Spleen (tissue), 7 donors: ENCODE data around the gene ZNF500.

Source experiments
- POLR2A ChIP-seq, 3 donors: fragments of 450-650 bp; IDR thresholded peaks; one replicate each; pipeline ENCODE4 v1.5.1; 2017; ENCODE audit warnings: antibody characterized with exemption in 3 of 3, mild to moderate bottlenecking in 1 of 3
- TF ChIP-seq, protein P1 (sequence below), 11 experiments: fragments of 200-600 bp in 7 of 11; fragments of 450-650 bp in 4 of 11; sonication (generic) in 4 of 11; IDR thresholded peaks in 8 of 11; conservative IDR thresholded peaks in 3 of 11; 1 replicate in 7 of 11; 2 replicates in 4 of 11; pipeline versions ENCODE4 v1.4.0 to v1.8.0; 2016 to 2021; ENCODE audit warnings: antibody characterized with exemption in 11 of 11, inconsistent platforms in 4 of 11, mild to moderate bottlenecking in 1 of 11
- donor health status: DM: no; HTN: no; CAD: no; lungs with moderate emphysema.
- donor health status: DM: no; HTN: no; CAD: no.
- donor health status: DM: no; HTN: no; CAD: no.

DNA sequence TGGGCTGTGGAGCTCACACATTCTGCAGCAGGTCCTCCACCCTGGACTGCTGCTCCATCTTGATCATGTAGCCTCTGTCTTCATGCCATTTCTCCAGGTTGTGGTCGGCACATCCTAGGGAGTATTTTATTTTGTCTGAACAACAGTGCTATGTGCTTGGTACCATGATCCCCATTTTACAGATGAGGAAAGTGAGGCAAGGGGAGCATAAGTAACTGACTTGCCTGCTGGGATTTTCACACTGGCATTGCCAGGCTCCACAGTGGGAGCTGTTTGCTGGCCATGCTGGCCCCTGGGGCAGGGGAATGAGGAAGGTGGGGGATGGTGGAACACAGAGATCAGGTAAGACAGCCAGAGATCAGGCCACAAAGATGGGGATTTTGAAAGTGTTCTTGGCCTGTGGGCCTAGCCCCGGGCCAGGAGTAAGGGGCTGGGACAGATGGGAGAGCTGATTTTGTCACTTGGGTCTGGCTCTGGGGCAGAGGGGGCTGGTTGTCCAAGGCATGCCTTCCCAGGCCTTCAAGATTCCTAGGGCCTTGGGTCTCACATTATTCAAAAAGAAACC is 9.3 kb upstream of the ZNF500 start:
- TF ChIP-seq, protein P1, sequence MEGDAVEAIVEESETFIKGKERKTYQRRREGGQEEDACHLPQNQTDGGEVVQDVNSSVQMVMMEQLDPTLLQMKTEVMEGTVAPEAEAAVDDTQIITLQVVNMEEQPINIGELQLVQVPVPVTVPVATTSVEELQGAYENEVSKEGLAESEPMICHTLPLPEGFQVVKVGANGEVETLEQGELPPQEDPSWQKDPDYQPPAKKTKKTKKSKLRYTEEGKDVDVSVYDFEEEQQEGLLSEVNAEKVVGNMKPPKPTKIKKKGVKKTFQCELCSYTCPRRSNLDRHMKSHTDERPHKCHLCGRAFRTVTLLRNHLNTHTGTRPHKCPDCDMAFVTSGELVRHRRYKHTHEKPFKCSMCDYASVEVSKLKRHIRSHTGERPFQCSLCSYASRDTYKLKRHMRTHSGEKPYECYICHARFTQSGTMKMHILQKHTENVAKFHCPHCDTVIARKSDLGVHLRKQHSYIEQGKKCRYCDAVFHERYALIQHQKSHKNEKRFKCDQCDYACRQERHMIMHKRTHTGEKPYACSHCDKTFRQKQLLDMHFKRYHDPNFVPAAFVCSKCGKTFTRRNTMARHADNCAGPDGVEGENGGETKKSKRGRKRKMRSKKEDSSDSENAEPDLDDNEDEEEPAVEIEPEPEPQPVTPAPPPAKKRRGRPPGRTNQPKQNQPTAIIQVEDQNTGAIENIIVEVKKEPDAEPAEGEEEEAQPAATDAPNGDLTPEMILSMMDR (IDR thresholded peaks at IDR 0.05 in 8 of 11, conservative IDR thresholded peaks at IDR 0.05 in 3 of 11): no peak
- TF ChIP-seq POLR2A (IDR thresholded peaks at IDR 0.05): no peak
